K562 (cell line): ENCODE measurements around the gene GJC2. TPM values are rescaled to one million over a fixed set of nuclear protein-coding genes. Genes with fewer than 3 reads are reported as not detected.
A peak's percentile ranks its signal among the peaks of the same experiment; 100 is the strongest.

Experiments used
- ARNT ChIP-seq, 2 experiments: fragments of 450-650 bp; IDR thresholded peaks; 2 replicates each; pipeline ENCODE4 v1.6.1; 2016; ENCODE audit warnings: mild to moderate bottlenecking in 1 of 2
- CBFA2T2 ChIP-seq: fragments of 450-650 bp; conservative IDR thresholded peaks from 2 replicates; pipeline ENCODE4 v1.6.1; 2017; ENCODE audit warnings: mild to moderate bottlenecking
- CBX1 ChIP-seq: sonication (generic); IDR thresholded peaks from 2 replicates; pipeline ENCODE4 v1.6.1; 2016; ENCODE audit warnings: antibody characterized with exemption, low read depth, mild to moderate bottlenecking
- CREM ChIP-seq: IDR thresholded peaks from 2 replicates; pipeline ENCODE4 v1.6.1; 2014; ENCODE audit warnings: antibody characterized with exemption, low read depth
- E2F1 ChIP-seq: sonication (generic); formaldehyde crosslinking; IDR thresholded peaks from 2 replicates; pipeline ENCODE4 v1.8.1; 2023; ENCODE audit warnings: mild to moderate bottlenecking, missing genetic modification reagents, moderate library complexity
- FUS ChIP-seq: fragments of 200-400 bp; formaldehyde crosslinking; optimal IDR thresholded peaks from 2 replicates; pipeline ENCODE3; 2017; ENCODE audit warnings: low read depth, low read length
- HBP1 ChIP-seq: fragments of 450-650 bp; formaldehyde crosslinking; IDR thresholded peaks from 2 replicates; pipeline ENCODE4 v1.4.0; 2022; ENCODE audit warnings: missing genetic modification characterization
- MAX ChIP-seq: sonication (generic); formaldehyde crosslinking; IDR thresholded peaks from 2 replicates; pipeline ENCODE4 v1.9.0; 2022; ENCODE audit warnings: mild to moderate bottlenecking, missing genetic modification reagents
- NR2C2 ChIP-seq, 2 experiments: fragments of 200-800 bp in 1 of 2; sonication (Bioruptor generic) in 1 of 2; sonication (generic) in 1 of 2; formaldehyde crosslinking in 1 of 2; IDR thresholded peaks; 2 replicates each; pipeline versions ENCODE4 v1.6.1 to v1.8.0; 2016 to 2022; ENCODE audit warnings: mild to moderate bottlenecking in 1 of 2, missing compliant biosample characterization in 1 of 2, missing genetic modification characterization in 1 of 2, missing genetic modification reagents in 1 of 2
- NR3C1 ChIP-seq: sonication (generic); formaldehyde crosslinking; IDR thresholded peaks from 2 replicates; pipeline ENCODE4 v1.8.1; 2022; ENCODE audit warnings: missing genetic modification reagents
- PYGO2 ChIP-seq: fragments of 450-650 bp; IDR thresholded peaks from 2 replicates; pipeline ENCODE4 v1.6.1; 2016; ENCODE audit warnings: mild to moderate bottlenecking, missing genetic modification characterization, moderate library complexity, missing compliant biosample characterization
- RCOR1 ChIP-seq, 2 experiments: IDR thresholded peaks; 2 replicates each; pipeline ENCODE4 v1.6.1; 2012; ENCODE audit warnings: low read depth in 2 of 2, low read length in 2 of 2, borderline replicate concordance in 1 of 2, improper control_type of control experiment in 1 of 2
- SLC30A9 ChIP-seq: fragments of 250-450 bp; sonication (Bioruptor Pico); IDR thresholded peaks from 2 replicates; pipeline ENCODE4 v1.8.0; 2022; ENCODE audit warnings: mild to moderate bottlenecking, moderate library complexity
- SOX6 ChIP-seq: fragments of 450-650 bp; IDR thresholded peaks from 2 replicates; pipeline ENCODE4 v1.6.1; 2014; ENCODE audit warnings: mild to moderate bottlenecking
- TBP ChIP-seq: optimal IDR thresholded peaks from 2 replicates; pipeline ENCODE3; 2011; ENCODE audit warnings: low read depth, low read length, improper control_type of control experiment
- TGIF2 ChIP-seq: sonication (generic); formaldehyde crosslinking; IDR thresholded peaks from 2 replicates; pipeline ENCODE4 v1.8.1; 2022; ENCODE audit warnings: mild to moderate bottlenecking, missing genetic modification reagents, moderate library complexity
- ZFP30 ChIP-seq: fragments of 250-450 bp; sonication (Bioruptor Pico); IDR thresholded peaks from 2 replicates; pipeline ENCODE4 v1.8.0; 2022; ENCODE audit warnings: moderate library complexity, mild to moderate bottlenecking, inconsistent platforms, borderline replicate concordance
- ZNF165 ChIP-seq: fragments of 250-450 bp; sonication (Bioruptor Pico); IDR thresholded peaks from 2 replicates; pipeline ENCODE4 v1.4.0; 2020; ENCODE audit warnings: borderline replicate concordance
- ZNF175 ChIP-seq: fragments of 200-800 bp; sonication (Bioruptor generic); IDR thresholded peaks from 2 replicates; pipeline ENCODE4 v1.6.1; 2016; ENCODE audit warnings: low read depth, mild to moderate bottlenecking, missing genetic modification characterization, missing compliant biosample characterization
- ZNF253 ChIP-seq: fragments of 250-450 bp; sonication (Bioruptor Pico); conservative IDR thresholded peaks from 2 replicates; pipeline ENCODE4 v1.6.1; 2021; ENCODE audit warnings: mild to moderate bottlenecking
- ZNF263 ChIP-seq: sonication (generic); formaldehyde crosslinking; IDR thresholded peaks from 2 replicates; pipeline ENCODE4 v1.8.0; 2022; ENCODE audit warnings: mild to moderate bottlenecking, missing genetic modification reagents, borderline replicate concordance
- ZNF511 ChIP-seq: sonication (generic); formaldehyde crosslinking; IDR thresholded peaks from 2 replicates; pipeline ENCODE4 v1.8.0; 2022; ENCODE audit warnings: mild to moderate bottlenecking, missing genetic modification reagents
- ZZZ3 ChIP-seq: fragments of 450-650 bp; IDR thresholded peaks from 2 replicates; pipeline ENCODE4 v1.6.1; 2016; ENCODE audit warnings: antibody characterized with exemption, mild to moderate bottlenecking, moderate library complexity
- polyA plus RNA-seq, 8 experiments: library from polyadenylated mRNA; depleted of rRNA in 4 of 8; stranded (reverse) in 5 of 8; unstranded in 3 of 8; fragments of >200 nt; fragmentation: Nextera tagmentation in 2 of 8; fragmentation: Illumina TruSeq in 1 of 8; extraction: Ambion mirVana in 2 of 8; extraction: Trizol in 1 of 8; gene quantifications; 2 replicates each; pipeline versions ENCODE4 v1.2.1 to v1.2.3, GENCODE V29; 2011 to 2014; ENCODE audit warnings: inconsistent platforms in 1 of 8, missing spikeins in 1 of 8
- total RNA-seq, 7 experiments: library from RNA; depleted of rRNA in 6 of 7; stranded (reverse); fragments of >200 nt in 6 of 7; fragmentation: Illumina TruSeq in 2 of 7; extraction: Trizol in 2 of 7; gene quantifications; 2 replicates each; pipeline versions ENCODE4 v1.2.1 to v1.2.3, GENCODE V29; 2011 to 2021; ENCODE audit warnings: low replicate concordance in 1 of 7

Gene GJC2
- total and polyA plus RNA-seq, 9 of the 15 experiments (the other 6 are each of a cell fraction or from before 2014, with no cell fraction given): 0.03 to 0.62 (median 0.11) TPM; not detected in 2

- TF ChIP-seq NR3C1 (no peak), ZNF175 (CRISPR knock-in tag) (peak; percentile 48; the same call in 1 of the 2 replicates), SOX6 (peak; percentile 92), CBFA2T2 (peak; percentile 96), ARNT (IDR thresholded peaks at IDR 0.05) (peak; percentile 73 to 82; a peak in 2 of 4 replicates), ZZZ3 (no peak), CREM (peak; percentile 46; the same call in 1 of the 2 replicates), E2F1 (0 out of 2 replicates have a peak, but pooled peaks have one; percentile 67), CBX1 (no peak), MAX (CRISPR knock-in tag) (peak; percentile 37; the same call in 1 of the 2 replicates), ZFP30 (CRISPR knock-in tag) (no peak), TBP (peak; percentile 32), FUS (no peak), TGIF2 (CRISPR knock-in tag) (no peak), RCOR1 (IDR thresholded peaks at IDR 0.05; ENCODE audit: borderline replicate concordance in 1 of 2, low read depth in 2 of 2, low read length in 2 of 2) (peak; percentile 65 to 93; a peak in 3 of 4 replicates), PYGO2 (no peak), ZNF165 (CRISPR knock-in tag) (no peak), ZNF511 (CRISPR knock-in tag) (no peak), ZNF253 (no peak), SLC30A9 (CRISPR knock-in tag) (no peak), HBP1 (CRISPR knock-in tag) (no peak), NR2C2 (CRISPR knock-in tag; IDR thresholded peaks at IDR 0.05) (no peak), NR2C2 (tag; IDR thresholded peaks at IDR 0.05) (no peak), ZNF263 (CRISPR knock-in tag) (peak; percentile 79)
Observed at GRCh38 chr1:228145463-228146416, 4.0 kb upstream of the GJC2 start (continued).
